Brain pericyte (primary cell): ENCODE data around the gene STAC2.
"Not testable (repeated sequence)": the region's sequence is repeated elsewhere in the genome, so short reads cannot be mapped to it uniquely, and the experiment has no call there.

Experiments used
- DNase-seq: peaks from one replicate; pipeline ENCODE4 v3.0.0-alpha.2; 2012; ENCODE audit warnings: low read depth, low spot score

The STAC2 gene, protein sequence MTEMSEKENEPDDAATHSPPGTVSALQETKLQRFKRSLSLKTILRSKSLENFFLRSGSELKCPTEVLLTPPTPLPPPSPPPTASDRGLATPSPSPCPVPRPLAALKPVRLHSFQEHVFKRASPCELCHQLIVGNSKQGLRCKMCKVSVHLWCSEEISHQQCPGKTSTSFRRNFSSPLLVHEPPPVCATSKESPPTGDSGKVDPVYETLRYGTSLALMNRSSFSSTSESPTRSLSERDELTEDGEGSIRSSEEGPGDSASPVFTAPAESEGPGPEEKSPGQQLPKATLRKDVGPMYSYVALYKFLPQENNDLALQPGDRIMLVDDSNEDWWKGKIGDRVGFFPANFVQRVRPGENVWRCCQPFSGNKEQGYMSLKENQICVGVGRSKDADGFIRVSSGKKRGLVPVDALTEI

DNA sequence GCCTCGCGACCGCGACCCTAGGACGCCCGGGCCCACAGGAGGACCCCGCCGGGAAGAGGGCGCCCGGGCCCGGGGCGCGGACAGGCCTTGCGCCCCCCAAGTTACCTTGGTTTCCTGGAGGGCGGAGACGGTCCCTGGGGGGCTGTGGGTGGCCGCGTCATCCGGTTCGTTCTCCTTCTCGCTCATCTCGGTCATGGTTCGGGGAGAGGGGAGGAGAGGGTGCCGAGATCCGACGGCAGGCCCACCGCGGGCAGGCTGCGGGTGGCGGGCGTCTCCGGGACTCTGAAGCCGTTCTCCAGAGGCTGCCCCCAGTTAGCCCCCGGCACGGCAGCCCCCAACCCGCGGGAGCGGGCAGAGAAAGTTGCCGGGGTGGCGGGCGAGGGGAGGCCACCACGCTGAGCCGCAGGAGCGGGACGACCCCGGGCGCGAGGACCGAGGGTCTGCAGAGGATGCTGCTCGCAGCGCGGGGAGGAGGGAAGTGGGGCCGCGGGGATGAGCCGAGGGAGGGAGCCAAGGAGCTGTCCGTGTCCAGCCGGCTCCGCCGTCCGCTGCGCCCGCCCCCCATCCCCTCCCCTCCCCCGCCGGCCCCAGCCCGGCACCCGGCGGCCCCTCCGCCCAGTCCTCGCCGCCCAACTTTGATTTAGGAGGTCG lies at the start of gene STAC2:
TSS of gene STAC2 (minus strand) at position 638 of the 651 bp plus-strand sequence. CDS start at position 195, 443 bp downstream.
- DNase-seq: no peak

DNA sequence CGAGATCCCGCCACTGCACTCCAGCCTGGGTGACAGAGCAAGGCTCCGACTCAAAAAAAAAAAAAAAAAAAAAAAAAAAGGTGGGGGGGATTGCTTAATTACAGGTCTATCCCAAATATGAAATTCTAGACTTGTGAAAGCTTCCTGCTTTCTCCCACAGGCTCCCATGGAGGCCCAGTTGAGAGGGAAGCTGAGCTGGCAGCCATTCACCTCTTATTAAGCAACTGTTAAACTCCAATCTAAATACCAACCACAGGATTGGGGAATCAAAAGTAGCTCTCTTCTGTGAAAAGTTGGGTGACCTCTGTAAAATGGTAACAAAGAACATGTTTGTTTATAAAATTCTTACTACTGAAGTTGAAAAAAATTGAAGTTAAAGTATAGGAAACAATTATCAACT lies 45.8 kb upstream of the STAC2 start:
- DNase-seq: no peak

DNA sequence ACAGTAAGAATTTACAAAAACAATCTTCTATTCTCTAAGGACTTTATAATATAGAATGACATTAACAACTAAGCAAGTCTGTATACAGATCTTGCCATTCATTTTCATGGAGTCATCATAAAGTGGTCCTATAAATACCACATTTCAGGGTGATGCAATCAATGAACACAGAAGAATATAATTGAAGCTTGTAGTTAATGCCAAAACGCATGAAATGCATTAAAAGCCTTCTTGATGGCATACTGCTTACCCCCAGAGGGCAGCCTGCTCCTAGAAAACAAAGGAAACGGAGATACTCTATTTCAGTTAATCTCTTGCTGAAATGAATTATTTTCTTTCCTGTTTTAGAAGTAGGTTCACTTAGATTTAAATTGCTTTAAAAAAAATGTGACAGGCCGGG lies 45.2 kb upstream of the STAC2 start:
- no peak for DNase-seq

DNA sequence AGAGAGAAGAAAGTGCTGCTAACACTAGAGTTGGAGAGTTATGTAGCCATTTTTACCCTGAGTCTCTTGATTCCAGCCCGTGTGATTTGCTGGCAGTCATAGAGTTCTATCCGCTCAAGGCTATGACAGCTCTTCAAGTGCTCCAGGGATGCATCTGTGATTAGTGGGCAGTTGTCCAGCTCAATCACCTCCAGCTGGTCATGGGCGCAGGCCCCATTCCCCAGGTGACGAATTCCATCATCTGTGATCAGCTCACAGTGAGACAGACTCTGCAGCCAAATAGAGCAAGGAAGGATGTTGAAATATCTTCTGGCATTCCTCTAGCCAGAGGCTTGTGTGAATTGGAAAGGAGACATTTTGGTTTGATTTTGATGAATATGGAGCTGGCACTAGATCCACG lies 38.4 kb upstream of the STAC2 start:
- no peak for DNase-seq

DNA sequence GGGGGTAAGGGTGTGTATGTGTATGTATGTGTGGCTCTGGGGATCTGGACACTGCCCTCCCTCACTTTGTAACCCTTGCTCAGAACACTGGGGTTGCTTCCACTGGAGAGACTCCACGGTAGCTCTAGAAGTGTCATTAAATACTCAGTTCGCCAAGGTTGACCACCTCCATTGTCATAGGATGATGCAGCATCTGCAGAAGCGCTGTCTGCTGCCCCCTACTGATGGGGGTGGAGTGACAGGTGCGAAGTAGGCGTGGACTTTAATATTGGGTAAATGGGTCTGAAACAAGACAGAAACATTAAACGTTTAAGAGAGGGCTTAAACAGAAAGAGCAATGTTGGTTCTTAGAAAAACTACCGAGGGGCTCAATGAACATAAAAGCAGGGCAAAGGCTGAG lies 35.5 kb upstream of the STAC2 start:
- DNase-seq: no peak

DNA sequence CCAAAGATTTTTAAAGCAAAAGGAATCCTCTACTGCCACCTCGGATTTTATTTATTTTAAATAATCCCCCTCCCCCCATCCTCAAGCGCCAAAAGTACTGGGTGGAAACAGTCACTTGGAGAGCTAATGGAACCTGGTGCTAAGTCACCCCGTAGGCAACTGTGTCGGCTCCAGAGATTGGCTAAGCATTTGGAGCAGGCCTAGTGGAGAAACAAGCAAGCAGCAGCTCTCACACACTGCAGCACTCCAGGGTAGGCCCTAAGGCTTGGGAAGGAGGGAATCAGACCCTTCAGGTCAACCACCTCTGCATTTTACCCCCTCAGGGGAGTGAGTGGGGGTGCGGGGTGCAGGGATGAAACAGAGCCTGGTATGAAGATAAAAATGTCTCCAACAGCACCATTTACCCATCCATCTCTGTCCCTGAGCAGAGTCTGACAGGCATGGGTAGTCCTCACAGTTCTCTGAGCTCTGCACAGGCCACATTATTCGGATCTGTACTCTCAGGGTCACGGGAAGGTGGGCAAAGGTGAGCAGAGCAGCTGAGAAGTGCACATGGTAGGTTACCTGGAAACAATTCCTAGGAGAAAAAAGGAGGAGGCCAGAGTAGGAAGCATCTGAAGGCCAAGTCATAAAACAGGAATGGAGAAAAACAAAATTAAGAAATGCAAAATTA lies 27.2 kb upstream of the STAC2 start:
- no peak for DNase-seq

DNA sequence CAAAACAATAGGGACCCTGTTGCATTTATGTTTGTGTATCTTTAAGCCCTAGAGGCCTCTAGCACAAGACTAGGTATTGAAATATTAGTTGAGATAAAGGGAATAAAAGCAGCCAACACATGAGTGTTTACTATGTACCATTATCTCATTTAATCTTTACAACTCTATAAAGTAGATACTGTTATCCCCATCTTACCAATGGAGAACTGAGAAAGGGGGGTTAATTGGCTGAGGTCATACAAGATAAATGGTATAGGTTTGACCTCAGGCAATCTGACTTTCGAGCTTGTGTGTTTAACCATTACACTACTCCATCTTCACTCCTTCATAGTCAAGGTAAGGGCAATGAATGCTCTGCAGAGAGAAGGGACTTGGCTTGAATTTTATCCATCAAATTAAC lies 26.3 kb upstream of the STAC2 start:
- no peak for DNase-seq

DNA sequence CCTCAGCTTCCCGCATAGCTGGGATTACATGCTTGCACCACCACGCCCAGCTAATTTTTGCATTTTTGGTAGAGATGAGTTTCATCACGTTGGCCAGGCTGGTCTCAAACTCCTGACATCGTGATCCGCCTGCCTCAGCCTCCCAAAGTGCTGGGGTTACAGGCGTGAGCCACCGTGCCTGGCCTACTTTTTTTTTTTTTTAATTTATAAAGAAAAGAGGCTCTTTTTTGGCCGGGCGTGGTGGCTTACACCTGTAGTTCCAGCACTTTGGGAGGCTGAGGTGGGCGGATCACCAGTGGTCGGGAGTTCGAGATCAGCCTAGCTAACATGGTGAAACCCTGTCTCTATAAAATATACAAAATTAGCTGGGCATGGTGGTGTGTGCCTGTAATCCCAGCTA lies 24.3 kb upstream of the STAC2 start:
- not testable (repeated sequence) for DNase-seq

DNA sequence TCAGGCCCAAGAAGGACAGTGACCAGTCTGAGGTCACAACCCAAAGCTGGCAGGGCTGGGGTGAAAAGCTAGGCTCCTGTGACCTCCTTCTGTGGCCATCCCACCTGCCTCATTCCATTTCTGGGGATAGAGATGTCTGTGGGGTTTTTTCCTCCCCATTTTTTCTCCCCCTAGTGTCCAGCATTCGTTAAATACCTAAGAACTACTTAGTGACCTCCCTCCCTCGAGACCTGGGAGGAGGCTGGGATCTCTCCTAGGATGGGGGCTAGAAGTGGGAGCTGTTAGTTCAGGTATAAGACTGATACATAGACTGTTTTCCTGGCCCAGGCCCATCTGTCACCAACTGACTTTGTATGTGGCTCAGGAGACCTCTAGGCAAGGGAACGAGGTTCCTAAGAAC lies 20.5 kb upstream of the STAC2 start:
- no peak for DNase-seq

DNA sequence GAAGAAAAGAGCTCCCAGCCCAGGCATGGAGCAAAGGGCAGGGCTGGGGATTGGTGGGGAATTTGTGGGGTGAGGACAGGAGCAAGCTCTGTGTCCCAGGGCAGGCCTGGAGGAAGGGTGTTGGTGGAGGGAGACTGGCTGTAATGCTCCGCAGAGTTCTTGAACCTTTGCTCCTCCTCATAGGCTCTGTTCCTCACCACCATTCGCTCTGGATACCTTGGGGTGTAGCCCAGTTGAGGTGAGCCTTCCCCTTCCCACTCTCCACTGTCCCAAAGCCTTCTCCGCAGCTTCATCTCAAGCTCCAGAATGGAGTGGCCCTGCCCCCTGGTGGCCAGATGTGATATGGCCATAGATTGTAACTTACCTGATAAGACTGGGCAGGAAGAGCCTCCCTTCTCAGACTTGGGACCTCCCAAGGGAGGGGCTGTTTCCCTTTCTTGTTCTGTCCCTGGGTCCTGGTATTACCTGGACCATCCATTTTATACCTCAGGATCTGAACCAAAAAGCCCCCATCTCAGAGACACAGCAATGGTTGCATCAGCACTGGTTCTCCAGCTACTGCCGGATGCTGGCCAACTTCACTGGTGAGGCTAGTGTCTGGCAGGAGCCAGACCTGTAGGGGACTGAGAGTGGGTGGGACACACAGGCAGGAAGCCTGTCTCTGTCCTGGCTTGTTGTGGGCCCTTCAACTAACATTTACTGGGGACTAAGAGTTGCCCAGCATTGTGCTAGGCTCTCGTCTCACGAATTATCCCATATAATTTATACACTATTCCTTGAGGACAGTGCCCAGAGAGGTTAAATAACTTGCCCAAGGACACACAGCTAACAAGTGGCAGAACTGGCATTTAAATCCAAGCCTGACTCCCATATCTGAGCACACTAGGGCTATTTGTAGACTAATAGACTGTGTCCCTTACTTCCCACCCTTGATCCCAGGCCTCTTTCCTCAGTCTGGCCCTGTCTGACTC lies 19.1 kb upstream of the STAC2 start:
- peak; percentile 55 for DNase-seq

DNA sequence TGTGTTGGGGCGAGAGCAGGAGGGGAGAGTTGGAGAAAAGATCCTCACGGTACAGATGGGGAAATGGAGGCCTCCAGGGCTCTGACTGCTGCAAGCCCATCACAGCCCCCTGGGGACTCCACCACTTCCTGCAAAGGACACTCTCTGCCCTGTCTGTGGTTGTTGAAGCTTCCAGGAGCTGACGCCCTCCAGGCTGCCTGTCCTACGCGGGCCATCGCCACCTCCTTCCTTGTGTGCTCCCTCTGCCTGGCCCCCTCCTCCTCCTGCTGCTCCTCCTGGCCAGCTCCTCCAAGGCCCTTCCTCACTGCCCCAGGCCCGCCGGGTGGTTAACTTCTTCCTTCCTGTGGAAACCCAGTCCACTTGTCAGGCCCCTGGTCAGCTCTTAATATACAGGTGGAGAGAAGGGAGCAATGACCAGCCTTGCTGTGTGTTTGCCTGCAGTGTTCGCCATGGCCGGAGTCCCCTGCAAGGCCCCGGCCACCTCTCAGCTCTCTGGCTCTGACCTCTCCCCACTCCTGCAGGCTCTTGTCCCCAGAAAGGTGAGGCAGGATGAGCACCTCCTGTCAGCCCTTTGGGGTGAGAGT lies 18.4 kb upstream of the STAC2 start:
- no peak for DNase-seq

DNA sequence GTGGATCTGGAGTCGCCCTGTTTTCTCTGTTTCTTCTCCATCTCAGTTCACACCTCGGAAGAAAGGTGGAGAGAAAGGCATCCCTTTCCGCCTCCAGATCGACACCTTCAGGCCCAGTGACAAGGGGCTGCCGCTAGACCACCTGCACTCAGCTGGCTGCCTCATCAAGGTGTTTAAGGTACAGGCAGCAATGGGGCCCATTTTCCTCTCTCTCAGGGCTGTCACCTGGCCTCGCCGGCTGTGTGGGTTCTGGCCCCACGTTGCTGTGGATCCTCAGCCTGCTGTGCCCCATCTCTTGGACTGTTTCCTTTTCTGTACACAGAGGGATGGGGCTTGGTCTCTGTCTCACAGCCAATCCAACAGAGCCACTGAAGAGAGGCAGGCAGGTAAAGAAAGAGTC lies 17.4 kb upstream of the STAC2 start:
- no peak for DNase-seq

DNA sequence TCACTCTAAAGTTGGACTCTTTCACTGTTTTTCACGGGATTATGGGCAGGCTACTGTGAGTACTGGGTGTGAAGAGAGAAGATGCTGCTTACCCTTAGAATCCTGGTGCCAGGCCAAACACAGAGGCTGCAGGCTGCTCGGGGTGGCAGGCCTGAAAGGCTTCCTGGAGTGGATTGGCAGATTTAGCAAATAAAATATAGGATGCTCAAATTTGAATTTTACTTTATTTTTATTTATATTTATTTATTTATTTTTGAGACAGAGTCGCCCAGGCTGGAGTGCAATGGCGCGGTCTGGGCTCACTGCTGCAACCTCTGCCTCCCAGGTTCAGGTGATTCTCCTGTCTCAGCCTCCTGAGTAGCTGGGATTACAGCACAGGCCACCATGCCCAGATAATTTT lies 14.9 kb upstream of the STAC2 start:
- no peak for DNase-seq

DNA sequence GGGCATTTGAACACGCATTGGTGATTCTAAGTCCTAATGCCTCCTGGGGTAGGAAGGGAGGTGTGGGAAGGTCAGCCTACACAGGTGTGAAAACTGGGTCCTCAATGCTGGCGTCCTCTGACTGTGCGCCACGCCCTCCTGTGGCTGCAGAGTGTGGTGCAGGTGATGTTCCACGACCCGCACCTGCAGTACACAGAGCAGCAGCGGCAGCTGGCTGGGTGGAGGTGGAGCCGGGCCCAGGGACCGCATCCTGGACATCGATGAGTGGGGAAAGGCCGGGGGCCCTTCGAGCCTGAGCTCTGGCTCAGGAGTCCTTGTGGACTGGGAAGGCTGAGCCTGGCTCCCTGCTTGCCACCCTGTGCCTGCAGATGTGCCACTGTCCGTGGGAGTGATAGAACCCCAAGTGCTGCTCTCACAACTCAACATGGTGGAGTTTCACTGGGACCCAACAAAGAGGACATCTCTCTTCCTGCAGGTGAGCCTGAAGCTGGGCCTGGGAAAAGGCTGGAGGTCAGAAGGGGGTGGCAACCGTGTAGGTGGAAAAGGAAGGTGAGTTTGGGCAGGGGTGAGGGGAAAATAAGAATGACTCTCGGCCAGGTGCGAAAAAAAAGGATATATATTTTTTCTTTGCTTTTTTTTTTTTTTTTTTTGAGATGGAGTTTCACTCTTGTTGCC lies 14.0 kb upstream of the STAC2 start:
- no peak for DNase-seq

DNA sequence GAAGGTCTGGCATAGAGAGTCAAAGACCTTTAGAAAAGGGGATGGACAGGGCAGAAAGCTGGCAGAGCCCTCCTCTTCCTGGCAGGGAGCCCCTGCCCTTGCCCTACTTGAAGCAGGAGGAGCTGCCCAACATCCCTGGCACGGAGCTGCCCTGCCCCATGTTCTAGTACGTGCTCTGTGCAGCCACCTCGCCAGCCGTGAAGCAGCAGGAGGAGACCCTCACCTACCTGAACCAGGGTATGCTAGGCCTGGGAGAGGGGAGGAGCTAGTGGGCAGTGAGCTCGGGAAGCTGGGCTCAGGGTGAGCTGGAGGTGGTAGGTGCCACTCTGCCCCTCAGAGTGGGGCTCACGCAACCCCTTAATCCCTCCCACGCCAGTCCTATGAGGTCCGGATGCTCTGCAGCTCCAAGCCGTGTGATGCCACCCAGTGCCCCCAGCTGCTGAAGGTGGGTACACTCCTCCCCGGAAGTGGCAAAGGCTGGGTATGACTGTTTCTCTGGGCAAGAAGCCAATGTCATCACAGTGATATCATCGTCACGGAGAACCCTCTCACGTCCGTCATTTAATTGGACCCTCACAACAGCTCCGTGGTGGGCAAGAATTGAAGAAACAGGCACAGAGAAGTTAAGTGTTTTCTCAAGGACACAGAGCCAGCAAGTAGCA lies 12.7 kb upstream of the STAC2 start:
- DNase-seq: no peak

DNA sequence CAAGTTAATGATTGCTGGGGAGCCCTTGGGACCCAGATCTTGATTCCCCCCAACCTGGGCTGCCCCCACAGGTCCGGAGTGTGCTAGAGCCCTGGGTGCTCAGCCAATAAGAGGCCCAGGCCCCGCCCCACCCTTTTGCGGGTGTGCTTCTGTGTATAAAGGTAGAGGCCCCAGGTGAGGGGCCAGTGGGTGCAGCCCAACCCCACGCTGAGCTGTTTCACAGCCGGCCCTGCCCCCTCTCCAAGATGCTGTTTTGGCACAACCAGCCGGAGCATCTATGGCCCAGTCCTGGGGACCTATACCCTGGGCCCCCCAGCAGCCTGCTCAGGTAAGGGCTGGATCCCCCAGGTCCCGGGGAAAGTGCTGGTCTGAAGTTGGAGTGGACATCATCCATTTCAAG lies 11.8 kb upstream of the STAC2 start:
- DNase-seq: no peak

DNA sequence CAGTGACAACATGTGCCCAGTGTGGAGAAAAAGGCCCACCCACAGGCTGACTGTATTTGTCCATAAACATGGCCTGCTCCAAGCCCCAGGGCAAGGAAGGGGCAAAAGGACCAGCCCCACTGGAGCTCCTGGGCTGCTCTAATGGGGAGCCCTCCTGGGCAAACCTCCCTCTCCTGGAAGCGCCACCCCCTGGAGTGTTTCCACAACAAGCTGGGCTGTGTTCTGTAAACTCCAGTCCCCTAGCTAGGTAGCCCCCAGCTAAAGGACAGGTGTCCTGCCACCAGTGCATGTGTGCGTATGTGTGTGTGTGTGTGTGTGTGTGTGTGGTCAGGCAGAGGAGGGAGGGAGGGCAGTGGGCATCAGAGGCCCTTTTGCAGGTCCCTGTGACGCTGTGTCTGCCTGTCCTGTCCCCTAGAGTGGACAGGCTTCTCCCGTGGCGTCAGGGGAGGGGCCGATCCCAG lies 11.3 kb upstream of the STAC2 start:
- DNase-seq: no peak

DNA sequence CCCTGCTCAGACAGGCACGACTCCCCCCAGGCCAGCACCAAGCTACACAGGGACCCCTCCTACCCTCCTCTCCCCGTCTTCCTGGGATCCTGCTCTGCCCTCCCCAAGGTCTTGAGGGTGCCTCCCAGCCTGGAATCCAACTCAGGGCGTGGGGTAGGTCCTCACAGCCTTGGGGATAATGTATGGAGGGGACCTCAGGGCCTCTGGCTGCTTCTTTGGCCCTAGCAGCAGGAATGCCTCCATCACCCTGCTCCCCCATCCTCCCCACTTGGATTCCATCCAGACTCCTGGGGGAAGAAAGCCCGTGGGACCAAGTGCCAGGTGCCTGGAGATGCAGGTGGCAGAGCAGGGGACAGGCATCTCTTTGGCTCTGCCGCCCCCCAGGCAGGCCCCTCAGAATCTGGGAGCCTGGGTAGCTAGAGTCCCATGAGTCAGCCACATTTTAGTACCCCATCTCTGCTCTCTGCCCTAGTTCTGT lies 10.7 kb upstream of the STAC2 start:
- DNase-seq: no peak

DNA sequence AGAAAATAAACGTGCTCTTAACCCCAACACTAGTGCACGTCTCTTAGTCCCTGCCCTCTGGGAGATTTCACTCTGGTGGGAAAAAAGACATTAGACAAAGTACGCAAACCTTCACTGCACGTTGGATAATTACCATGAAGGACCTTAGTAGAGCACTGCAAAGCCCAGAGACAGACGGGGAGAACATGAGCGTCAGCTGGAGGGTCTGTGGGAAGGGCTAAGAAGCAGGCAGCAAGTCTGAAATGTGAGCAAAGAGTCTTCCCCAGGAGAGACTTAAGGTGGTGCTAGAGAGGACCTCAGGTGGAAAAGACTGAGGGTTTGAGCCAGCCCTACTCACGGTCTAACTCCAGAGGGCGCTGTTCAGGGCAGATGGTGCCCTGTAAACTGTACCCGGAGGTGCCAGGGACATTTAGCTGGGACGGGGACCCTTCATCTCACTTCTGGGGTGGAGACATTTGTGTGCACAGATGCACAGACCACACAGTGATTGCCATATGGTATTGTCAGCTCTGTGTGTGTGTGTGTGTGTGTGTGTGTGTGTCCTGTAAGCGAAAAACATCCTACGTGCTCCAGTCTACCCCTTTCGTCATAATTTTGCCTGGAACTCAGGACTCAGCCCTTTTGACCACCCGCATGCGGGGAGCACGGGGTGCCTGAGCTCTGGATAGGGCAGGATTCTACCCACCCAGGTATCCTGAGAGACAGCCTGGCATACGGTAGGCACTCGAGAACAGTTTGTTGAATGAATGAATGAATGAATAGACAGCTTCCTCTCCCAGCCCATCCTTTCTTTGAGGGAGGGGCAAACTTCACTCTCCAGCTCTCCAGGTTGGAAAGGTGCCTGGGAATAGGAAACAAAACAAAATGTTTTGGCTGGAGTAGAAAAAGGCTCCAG lies 10.1 kb upstream of the STAC2 start:
- DNase-seq: no peak
